Measurements from ENCODE around the gene LAMA3.

LAMA3 gene

GRCh38 chr18:23880931-23881617 lies 191.8 kb downstream of the LAMA3 start:
- FAIRE-seq, result no peak

- FAIRE-seq, result no peak
Measured at GRCh38 chr18:23881778-23882177, 192.5 kb downstream of the LAMA3 start.

- FAIRE-seq, result no peak
Measured at GRCh38 chr18:23882616-23883276, 193.5 kb downstream of the LAMA3 start.

GRCh38 chr18:23883277-23883790 lies 194.1 kb downstream of the LAMA3 start:
- no peak for FAIRE-seq

GRCh38 chr18:23884681-23885375 lies 195.6 kb downstream of the LAMA3 start:
- FAIRE-seq, result no peak

- FAIRE-seq, result no peak
Measured at GRCh38 chr18:23885750-23886149, 196.5 kb downstream of the LAMA3 start.

GRCh38 chr18:23887035-23887434 lies 197.8 kb downstream of the LAMA3 start:
- no peak for FAIRE-seq

- FAIRE-seq, result no peak
Measured at GRCh38 chr18:23887493-23887892, 198.2 kb downstream of the LAMA3 start.

- no peak for FAIRE-seq
Measured at GRCh38 chr18:23888881-23889280, 199.6 kb downstream of the LAMA3 start.

GRCh38 chr18:23889907-23890306 lies 200.7 kb downstream of the LAMA3 start:
- FAIRE-seq, result no peak

GRCh38 chr18:23890589-23890988 lies 201.3 kb downstream of the LAMA3 start:
- no peak for FAIRE-seq

- FAIRE-seq, result no peak
Measured at GRCh38 chr18:23893653-23894052, 204.4 kb downstream of the LAMA3 start.

GRCh38 chr18:23894661-23895175 lies 205.5 kb downstream of the LAMA3 start:
- FAIRE-seq, result no peak

GRCh38 chr18:23897291-23897690 lies 208.0 kb downstream of the LAMA3 start:
- no peak for FAIRE-seq

- FAIRE-seq, result no peak
Measured at GRCh38 chr18:23897733-23898132, 208.5 kb downstream of the LAMA3 start.

- FAIRE-seq, result no peak
Measured at GRCh38 chr18:23900994-23901393, 211.7 kb downstream of the LAMA3 start.

GRCh38 chr18:23902396-23902795 lies 213.1 kb downstream of the LAMA3 start:
- FAIRE-seq, result no peak

- no peak for FAIRE-seq
Measured at GRCh38 chr18:23903971-23904370, 214.7 kb downstream of the LAMA3 start.

GRCh38 chr18:23906658-23907057 lies 217.4 kb downstream of the LAMA3 start:
- no peak for FAIRE-seq

- FAIRE-seq, result no peak
Measured at GRCh38 chr18:23908827-23909226, 219.6 kb downstream of the LAMA3 start.

GRCh38 chr18:23910032-23910431 lies 220.8 kb downstream of the LAMA3 start:
- FAIRE-seq, result no peak

- FAIRE-seq, result no peak
Measured at GRCh38 chr18:23912356-23912755, 223.1 kb downstream of the LAMA3 start.

- FAIRE-seq, result no peak
Measured at GRCh38 chr18:23916338-23916737, 227.1 kb downstream of the LAMA3 start.
